Adrenal gland (tissue), 5 donors: ENCODE results near the gene RETREG1.

Experiments
- POLR2A ChIP-seq, 2 donors: fragments of 450-650 bp; IDR thresholded peaks; one replicate each; pipeline ENCODE4 v1.6.1; 2017; ENCODE audit warnings: antibody characterized with exemption in 2 of 2, mild to moderate bottlenecking in 2 of 2, moderate library complexity in 1 of 2
- TF ChIP-seq, protein P1 (sequence below), 6 experiments: fragments of 450-650 bp in 4 of 6; fragments of 200-600 bp in 2 of 6; sonication (generic) in 1 of 6; IDR thresholded peaks; 1 replicate in 5 of 6; 2 replicates in 1 of 6; pipeline versions ENCODE4 v1.5.1 to v1.8.0; 2016 to 2021; ENCODE audit warnings: antibody characterized with exemption in 6 of 6, mild to moderate bottlenecking in 2 of 6, moderate library complexity in 1 of 6
- donor health status: DM: no; HTN: no; CAD: no.

DNA sequence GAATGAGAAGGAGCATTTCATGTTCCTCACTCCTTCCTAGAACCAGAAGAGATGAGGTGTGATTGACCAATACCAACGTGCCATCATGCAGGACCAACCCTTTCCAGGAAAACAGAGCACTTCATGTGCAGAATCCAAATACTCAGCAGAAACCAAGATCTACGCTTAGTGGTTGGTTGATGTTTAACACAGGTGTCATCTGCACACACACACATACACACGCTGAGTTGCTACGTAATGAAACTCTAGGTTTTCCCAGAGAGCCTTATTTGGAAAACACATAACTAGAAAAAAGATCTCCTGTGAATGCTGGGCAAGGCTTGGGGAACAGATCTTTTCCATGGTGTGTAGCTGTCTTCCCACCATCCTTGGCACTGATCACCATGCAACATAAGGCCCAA lies 130.1 kb downstream of the RETREG1 start:
- TF ChIP-seq POLR2A (IDR thresholded peaks at IDR 0.05) = no peak
- TF ChIP-seq, protein P1, sequence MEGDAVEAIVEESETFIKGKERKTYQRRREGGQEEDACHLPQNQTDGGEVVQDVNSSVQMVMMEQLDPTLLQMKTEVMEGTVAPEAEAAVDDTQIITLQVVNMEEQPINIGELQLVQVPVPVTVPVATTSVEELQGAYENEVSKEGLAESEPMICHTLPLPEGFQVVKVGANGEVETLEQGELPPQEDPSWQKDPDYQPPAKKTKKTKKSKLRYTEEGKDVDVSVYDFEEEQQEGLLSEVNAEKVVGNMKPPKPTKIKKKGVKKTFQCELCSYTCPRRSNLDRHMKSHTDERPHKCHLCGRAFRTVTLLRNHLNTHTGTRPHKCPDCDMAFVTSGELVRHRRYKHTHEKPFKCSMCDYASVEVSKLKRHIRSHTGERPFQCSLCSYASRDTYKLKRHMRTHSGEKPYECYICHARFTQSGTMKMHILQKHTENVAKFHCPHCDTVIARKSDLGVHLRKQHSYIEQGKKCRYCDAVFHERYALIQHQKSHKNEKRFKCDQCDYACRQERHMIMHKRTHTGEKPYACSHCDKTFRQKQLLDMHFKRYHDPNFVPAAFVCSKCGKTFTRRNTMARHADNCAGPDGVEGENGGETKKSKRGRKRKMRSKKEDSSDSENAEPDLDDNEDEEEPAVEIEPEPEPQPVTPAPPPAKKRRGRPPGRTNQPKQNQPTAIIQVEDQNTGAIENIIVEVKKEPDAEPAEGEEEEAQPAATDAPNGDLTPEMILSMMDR (IDR thresholded peaks at IDR 0.05) = no peak
